SIG-M5 (cell line): ENCODE measurements around the gene NPAS2.

Experiments used
- DNase-seq: peaks from one replicate; lab custom pipeline; 2025; lab: John Stamatoyannopoulos, UW

NPAS2 gene

GRCh38 chr2:100793982-100794381 lies 26.0 kb upstream of the NPAS2 start:
- no peak for DNase-seq

DNA sequence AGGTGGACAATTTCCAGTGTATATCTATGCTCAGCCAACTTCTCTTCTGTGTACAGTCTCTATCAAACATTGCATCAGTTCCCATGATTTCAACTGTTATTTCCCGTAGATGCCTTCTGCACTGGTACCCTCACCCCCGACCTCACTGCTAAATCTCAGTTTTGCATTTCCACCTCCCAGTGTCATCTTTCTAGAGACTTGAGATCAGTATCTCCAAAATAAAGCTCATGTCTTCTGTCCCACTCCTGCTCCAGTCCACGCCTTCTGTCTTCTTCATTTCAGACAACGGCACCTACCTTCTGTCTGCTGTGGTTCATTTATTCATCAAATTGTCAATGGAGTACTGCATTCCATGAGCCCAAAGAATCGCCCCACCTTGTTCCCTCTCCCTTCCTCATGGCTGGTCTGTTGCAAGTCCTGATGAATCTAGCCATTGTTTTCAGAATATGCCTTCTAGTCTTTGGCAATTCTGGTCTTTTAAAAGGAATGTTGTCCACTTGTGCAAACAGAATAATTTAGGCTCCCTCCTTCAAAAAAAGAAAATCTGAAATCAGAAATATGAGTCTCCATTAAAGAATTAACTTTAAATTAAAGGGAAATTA lies 23.3 kb upstream of the NPAS2 start:
- no peak for DNase-seq

DNA sequence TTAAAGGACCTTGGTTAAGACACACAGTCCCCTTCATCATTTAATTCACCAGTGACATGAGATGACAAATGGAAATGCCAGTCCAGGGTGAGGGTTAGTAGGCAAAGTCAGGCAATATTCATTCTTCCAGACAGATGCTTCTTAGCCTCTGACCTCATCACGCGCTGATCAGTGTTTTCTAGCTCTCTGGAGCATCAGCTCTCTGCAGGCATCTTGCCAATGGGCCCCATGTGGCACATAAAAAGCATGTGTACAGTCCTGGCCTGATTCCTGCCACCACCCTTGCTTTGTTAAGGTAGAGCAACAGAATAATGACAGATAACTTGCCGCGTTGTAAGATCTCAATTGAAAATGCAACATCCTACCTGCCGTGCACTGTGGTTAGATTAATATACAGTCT lies 20.3 kb upstream of the NPAS2 start:
- no peak for DNase-seq

- no peak for DNase-seq
Observed at GRCh38 chr2:100800915-100801314, 19.0 kb upstream of the NPAS2 start.

- no peak for DNase-seq
Observed at GRCh38 chr2:100801402-100801801, 18.5 kb upstream of the NPAS2 start.

DNA sequence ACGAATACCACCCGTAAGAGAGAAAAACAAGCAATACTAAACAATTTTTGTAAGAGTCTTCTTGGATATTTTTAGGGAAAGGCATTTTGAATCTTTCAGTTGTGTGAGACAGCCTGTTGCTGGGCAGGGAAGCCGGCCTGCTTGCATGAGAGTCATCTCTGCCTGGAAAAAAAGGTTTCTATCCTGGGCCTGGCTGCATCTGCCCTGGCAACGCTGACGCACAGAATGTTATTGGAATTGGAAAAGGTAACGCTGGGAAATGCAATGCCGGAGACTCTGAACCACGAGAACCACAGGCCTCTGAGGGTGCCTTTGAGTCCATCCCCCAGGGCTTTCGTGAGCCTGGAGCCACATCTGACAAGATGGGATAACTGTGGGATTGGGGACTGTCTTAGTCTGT lies 17.9 kb upstream of the NPAS2 start:
- no peak for DNase-seq

DNA sequence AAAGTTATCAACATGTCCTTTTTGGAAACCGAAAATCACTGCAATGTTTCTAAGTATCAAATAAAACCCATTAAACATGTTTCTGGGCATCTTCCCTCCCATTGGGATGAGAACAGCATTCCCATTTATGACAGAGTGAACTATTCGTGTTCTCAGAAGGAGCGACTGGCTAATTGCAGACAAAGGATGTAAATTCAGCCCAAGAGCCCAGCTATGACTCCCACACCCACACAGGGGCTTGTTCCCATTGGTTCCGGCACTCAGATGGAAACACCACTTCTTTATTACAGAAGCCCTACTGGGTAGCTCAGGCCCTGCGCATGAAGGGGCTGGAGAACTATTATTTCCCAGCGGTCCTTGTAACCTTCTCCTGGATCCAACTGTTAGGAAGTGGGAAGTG lies 16.6 kb upstream of the NPAS2 start:
- DNase-seq: no peak

GRCh38 chr2:100806550-100806949 lies 13.4 kb upstream of the NPAS2 start:
- no peak for DNase-seq

DNA sequence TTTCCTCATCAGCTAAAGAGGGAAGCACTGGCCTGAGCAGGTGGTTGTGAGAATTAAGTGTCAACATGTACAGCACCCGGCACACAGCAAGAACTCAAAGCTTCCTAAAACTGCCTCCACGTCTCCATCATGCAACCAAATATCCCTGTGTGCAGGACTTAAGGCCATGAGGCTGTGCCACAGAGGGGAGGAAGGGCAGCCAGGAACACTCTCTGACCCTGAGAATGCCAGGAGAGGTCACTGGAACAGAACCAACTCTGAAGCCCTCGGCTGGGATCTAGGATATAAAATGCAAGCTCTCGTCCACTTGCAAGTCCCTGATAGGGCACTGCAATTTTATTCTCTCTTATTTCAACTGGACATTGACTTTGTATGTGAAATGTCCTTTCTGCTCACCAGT lies 12.2 kb upstream of the NPAS2 start:
- DNase-seq: no peak

- DNase-seq: no peak
Observed at GRCh38 chr2:100808582-100808981, 11.4 kb upstream of the NPAS2 start.

DNA sequence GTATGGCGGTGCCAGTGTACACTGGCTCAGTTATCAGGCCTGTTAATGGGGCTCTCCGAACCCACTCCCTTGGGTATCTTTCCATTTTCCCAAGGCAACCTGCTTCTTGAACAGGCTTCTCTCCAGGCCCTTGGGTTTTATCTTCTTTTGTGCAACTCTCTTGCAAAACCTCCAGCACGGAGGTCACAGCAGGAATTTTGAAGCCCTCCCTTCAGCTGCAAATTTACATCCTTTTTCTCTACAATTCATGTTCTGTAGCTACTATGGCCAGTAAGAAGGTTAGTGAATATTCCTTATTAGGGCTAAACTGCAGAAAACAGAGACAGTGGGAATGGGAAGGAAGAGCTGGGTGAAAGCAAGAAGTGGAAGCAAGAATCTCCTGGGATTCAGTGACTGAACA lies 10.4 kb upstream of the NPAS2 start:
- DNase-seq: no peak

DNA sequence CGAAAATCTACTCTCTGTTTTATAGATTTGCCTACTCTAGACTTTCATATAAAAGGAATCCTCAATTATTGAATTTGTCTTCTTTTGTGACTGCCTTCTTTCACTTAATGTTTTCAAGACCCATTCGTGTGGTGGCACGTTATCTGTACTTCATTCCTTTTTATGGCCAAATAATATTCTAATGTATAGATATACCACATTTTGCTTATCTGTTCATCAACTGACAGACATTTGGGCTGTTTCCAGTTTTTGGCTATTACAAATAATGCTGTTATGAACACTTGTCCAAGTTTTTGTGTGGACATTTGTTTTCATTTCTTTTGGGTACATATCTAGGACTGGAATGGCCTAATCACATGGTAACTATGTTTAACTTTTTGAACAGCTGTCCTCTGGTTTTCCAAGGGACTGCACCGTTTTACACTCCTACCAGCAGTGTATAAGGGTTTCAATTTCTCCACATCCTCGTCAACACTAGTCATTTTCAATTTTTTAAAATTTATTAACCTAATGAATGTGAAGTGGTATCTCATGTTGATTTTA lies 9.3 kb upstream of the NPAS2 start:
- DNase-seq: no peak

DNA sequence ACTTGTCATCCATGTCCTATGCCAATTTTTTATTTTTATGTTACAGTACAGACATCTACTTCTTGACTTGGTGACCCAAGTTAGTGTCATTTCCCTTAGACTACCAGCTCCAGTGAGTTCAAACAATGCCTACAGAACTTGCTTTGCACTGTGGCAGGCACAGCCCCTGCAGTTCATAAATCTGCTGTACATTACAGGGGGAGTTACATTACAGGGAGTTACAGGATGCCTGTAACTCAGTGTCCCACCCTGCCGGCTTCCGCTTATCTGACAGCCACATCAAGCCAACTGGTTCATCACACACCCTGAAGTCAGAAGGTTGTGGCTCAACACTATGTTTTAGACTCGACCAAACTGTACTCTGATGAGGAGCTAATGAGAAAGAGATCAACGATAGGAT lies 7.8 kb upstream of the NPAS2 start:
- no peak for DNase-seq

GRCh38 chr2:100812573-100812972 lies 7.4 kb upstream of the NPAS2 start:
- no peak for DNase-seq

DNA sequence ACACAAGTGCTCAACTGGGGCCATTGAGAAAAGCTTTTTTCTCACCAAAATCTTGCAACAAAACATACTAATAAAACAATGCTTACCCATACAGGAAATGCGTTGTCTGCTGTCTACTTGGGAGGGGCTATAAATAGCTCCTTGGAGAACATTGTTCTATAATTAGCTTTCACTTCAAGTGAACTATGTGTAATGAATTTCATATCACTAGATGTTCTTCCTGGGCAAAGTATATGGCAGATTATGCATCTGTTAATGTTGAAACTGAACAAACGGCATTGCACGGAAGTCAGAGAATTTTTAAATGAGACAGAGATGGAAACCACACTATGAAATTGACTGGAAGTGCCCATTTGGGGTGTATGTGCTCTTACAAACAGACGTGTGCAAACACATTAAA lies 6.4 kb upstream of the NPAS2 start:
- no peak for DNase-seq

DNA sequence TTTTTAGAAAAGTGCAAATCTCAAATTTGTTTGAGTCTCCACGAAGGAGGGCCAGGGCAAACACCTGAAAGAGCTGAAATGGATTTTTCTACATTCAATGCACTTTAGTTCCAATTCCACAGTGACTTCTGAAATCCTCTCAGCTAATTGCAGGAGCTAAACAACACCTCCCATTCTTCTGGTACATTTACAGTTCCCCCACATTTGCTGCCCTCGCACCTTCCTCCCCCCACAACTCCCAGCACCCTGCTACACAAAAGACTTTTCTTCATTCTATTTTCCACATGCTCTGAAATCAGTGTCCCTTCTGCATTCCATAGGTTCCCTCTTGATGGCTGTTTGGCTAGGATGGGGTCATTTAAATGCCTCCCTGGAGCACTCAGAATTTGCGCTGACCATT lies 5.9 kb upstream of the NPAS2 start:
- no peak for DNase-seq

- DNase-seq: no peak
Observed at GRCh38 chr2:100814453-100814852, 5.5 kb upstream of the NPAS2 start.

GRCh38 chr2:100817388-100817985 lies 2.5 kb upstream of the NPAS2 start:
- DNase-seq: no peak

DNA sequence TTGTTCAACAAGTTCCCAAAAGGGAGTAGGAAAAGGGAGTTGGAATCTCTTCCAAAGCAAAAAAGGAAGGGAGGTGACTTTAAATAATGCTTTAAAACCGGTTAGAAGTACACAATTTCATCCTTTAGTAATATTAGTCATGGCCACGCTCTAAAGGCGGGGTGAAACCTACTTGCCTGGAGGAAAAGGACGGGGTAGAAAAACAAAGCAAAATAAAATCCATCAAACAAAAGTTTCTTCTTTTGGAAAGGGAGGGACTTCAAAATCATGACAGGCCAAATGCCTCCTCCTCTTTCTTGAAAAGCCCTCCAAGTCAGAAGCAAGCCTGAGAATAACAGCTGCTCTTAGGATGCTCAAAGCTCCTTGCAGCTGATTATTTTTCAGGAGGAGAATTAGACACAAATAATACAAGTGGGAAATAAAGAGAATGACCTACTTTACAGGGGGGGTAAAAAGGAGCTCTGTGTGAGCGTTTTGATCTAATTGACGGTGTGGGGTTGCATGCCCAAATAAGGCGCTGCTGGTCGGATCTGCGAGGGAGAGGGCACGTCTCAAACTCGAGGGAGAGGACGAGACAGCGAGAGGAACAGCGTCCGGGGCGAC lies 1.8 kb upstream of the NPAS2 start:
- DNase-seq: no peak

DNA sequence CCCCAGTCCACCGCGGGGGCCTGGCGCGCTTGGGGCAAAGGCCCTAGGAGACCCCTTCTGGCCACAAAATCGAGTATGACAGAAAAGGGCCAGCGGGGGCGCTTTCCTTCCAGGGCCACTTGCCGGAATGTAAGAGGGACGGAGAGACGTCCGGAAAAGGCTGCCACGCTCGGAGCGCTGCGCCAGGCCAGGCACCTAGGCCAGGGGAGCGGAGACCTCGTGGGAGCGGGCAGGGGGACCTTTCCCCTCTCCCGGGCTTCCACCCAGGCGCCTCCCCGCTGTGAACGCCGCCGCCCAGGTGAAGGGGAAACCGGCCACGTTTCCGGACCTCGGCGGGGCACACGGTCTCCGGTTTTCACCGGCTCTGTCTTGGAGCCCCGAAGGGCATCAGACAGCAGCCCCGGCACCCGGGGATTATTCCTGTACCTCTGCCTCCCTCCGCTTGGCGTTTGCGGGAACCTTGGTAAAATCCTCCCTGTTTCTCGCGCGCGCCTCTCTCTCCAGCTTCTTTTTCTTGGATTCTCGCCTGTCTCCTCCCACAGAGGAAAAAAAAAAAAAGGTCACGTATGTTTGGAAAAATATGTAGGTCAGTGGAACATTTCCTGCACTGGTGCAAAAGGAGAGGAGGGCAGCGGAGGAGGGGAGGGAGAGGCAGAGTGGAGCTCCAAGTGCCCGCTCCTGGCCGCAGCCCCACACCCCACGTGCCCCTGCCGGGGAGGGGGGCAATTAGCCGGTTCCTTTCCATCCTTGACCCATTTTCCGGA lies 1.2 kb upstream of the NPAS2 start:
- DNase-seq: no peak

DNA sequence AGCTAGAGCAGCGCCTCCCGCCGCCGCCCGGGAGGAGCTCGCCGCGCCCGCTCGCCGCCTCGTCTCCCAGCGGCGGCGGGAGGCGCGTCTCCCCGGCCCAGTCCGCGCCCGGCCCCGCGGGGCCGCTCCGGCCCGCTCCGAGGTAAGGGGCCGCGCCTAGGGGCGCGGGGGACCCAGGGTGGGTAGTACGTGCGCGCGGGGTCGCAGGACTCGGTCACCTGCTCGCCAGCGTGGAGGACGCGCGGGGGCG lies 259 bp downstream of the NPAS2 start:
- no peak for DNase-seq

GRCh38 chr2:100820523-100821254 lies 750 bp downstream of the NPAS2 start:
- DNase-seq: no peak
